Measurements from ENCODE around the gene HMG20B.
A peak's percentile ranks its signal among the peaks of the same experiment; 100 is the strongest.

GRCh38 chr19:3547301-3547731 lies 25.4 kb upstream of the HMG20B start:
- TF ChIP-seq CTCF (IDR thresholded peaks at IDR 0.05; ENCODE audit: low read depth, low read length) = peak; percentile 50
- TF ChIP-seq EZH2phosphoT487 (IDR thresholded peaks at IDR 0.05; ENCODE audit: low read depth) = no peak
